IMR-90 (cell line): Measurements from ENCODE around the gene TBC1D23. TPM values are rescaled to one million over a fixed set of nuclear protein-coding genes. Genes with fewer than 3 reads are reported as not detected.
A peak's percentile ranks its signal among the peaks of the same experiment; 100 is the strongest.

ENCODE experiments used
- ATAC-seq: fragments of 200-7000 bp; cut with Tn5 transposase; 2 replicates; pipeline ENCODE4 v1.9.1; 2020; ENCODE audit warnings: low read depth, mild to moderate bottlenecking, moderate library complexity
- BruUV-seq: library from RNA; stranded (reverse); fragments of 400-500 nt; replicated peaks from 2 replicates; lab custom pipeline; 2021; lab: Mats Ljungman, UMichigan
- CTCF ChIA-PET: fragments of 300-600 bp; formaldehyde crosslinking; extraction: SDS; loops from one replicate; lab custom pipeline; 2021; ENCODE audit warnings: antibody characterized with exemption; lab: Yijun Ruan, JAX
- POLR2A ChIA-PET: fragments of 300-600 bp; sonication (Branson Sonifier 250); formaldehyde crosslinking; loops from one replicate; lab custom pipeline; 2022; ENCODE audit warnings: antibody characterized with exemption; ENCODE audit not compliant: unreplicated experiment; lab: Charles Lee
- DNase-seq: peaks from one replicate; pipeline ENCODE4 v3.0.0; 2013
- H2AFZ ChIP-seq: replicated peaks from 2 replicates; pipeline ENCODE3; 2013; ENCODE audit warnings: low read length, mild to moderate bottlenecking; ENCODE audit not compliant: poor library complexity
- H2AK5ac ChIP-seq: 2 replicates; pipeline ENCODE4 v1.6.1; 2013; ENCODE audit warnings: low read depth, low read length, inconsistent platforms
- H2AK9ac ChIP-seq: replicated peaks from 2 replicates; pipeline ENCODE3; 2013; ENCODE audit warnings: mild to moderate bottlenecking, low read depth, low read length, moderate library complexity; ENCODE audit not compliant: poor library complexity
- H2BK120ac ChIP-seq: 2 replicates; pipeline ENCODE4 v1.6.1; 2013; ENCODE audit warnings: low read depth, low read length, inconsistent platforms
- H2BK15ac ChIP-seq: 3 replicates; pipeline ENCODE4 v1.6.1; 2013; ENCODE audit warnings: low read depth, low read length, inconsistent platforms
- H2BK20ac ChIP-seq: 2 replicates; pipeline ENCODE4 v1.6.1; 2013; ENCODE audit warnings: low read depth, mild to moderate bottlenecking, inconsistent platforms, low read length, moderate library complexity
- H2BK5ac ChIP-seq: 2 replicates; pipeline ENCODE4 v1.6.1; 2013; ENCODE audit warnings: mild to moderate bottlenecking, low read depth, low read length, inconsistent platforms; ENCODE audit not compliant: poor library complexity, severe bottlenecking
- H3K14ac ChIP-seq: replicated peaks from 2 replicates; pipeline ENCODE4 v1.6.1; 2013; ENCODE audit warnings: low read depth, low read length, inconsistent platforms
- H3K18ac ChIP-seq: 2 replicates; pipeline ENCODE4 v1.6.1; 2013; ENCODE audit warnings: low read depth, low read length, control low read depth
- H3K23ac ChIP-seq: 2 replicates; pipeline ENCODE4 v1.6.1; 2013; ENCODE audit warnings: low read depth, low read length, inconsistent platforms
- H3K27ac ChIP-seq: 2 replicates; pipeline ENCODE4 v1.5.1; 2013; ENCODE audit warnings: mild to moderate bottlenecking, control low read depth, low read length; ENCODE audit not compliant: insufficient read depth
- H3K27me3 ChIP-seq: 2 replicates; pipeline ENCODE4 v1.6.1; 2013; ENCODE audit warnings: low read length; ENCODE audit not compliant: control insufficient read depth, insufficient read depth
- H3K36me3 ChIP-seq: 2 replicates; pipeline ENCODE4 v1.6.1; 2013; ENCODE audit warnings: low read length, mixed read lengths; ENCODE audit not compliant: control insufficient read depth, insufficient read depth
- H3K4ac ChIP-seq: 2 replicates; pipeline ENCODE4 v1.6.1; 2013; ENCODE audit warnings: low read depth, low read length, inconsistent platforms
- H3K4me1 ChIP-seq: 2 replicates; pipeline ENCODE4 v1.6.1; 2013; ENCODE audit warnings: low read length, mixed read lengths; ENCODE audit not compliant: control insufficient read depth, insufficient read depth
- H3K4me2 ChIP-seq: 2 replicates; pipeline ENCODE4 v1.6.1; 2013; ENCODE audit warnings: low read depth, mild to moderate bottlenecking, control low read depth, low read length, moderate library complexity
- H3K4me3 ChIP-seq: 2 replicates; pipeline ENCODE4 v1.5.1; 2013; ENCODE audit warnings: low read depth, mild to moderate bottlenecking, control low read depth, low read length, moderate library complexity; ENCODE audit not compliant: insufficient read depth
- H3K56ac ChIP-seq: 2 replicates; pipeline ENCODE4 v1.6.1; 2013; ENCODE audit warnings: low read length, inconsistent platforms; ENCODE audit not compliant: insufficient read depth; ENCODE audit errors: extremely low read depth
- H3K79me1 ChIP-seq, 2 experiments: 2 replicates each; pipeline ENCODE4 v1.6.1; 2013; ENCODE audit warnings: low read length in 2 of 2, inconsistent platforms in 1 of 2, low read depth in 1 of 2
- H3K9ac ChIP-seq: 2 replicates; pipeline ENCODE4 v1.6.1; 2013; ENCODE audit warnings: low read depth, low read length, control low read depth
- H3K9me1 ChIP-seq: 2 replicates; pipeline ENCODE4 v1.6.1; 2013; ENCODE audit warnings: low read length, inconsistent platforms; ENCODE audit not compliant: insufficient read depth
- H3K9me3 ChIP-seq: 2 replicates; pipeline ENCODE4 v1.6.1; 2013; ENCODE audit warnings: low read length; ENCODE audit not compliant: control insufficient read depth, insufficient read depth
- H4K20me1 ChIP-seq: 2 replicates; pipeline ENCODE4 v1.6.1; 2013; ENCODE audit warnings: low read length, inconsistent platforms; ENCODE audit not compliant: insufficient read depth
- H4K5ac ChIP-seq: 2 replicates; pipeline ENCODE4 v1.6.1; 2013; ENCODE audit warnings: mild to moderate bottlenecking, low read depth, low read length, control low read depth
- H4K8ac ChIP-seq, 2 experiments: 2 replicates each; pipeline ENCODE4 v1.6.1; 2013; ENCODE audit warnings: low read depth in 2 of 2, low read length in 2 of 2, control low read depth in 1 of 2, inconsistent platforms in 1 of 2
- H4K91ac ChIP-seq: 2 replicates; pipeline ENCODE4 v1.6.1; 2013; ENCODE audit warnings: low read depth, low read length, inconsistent platforms; ENCODE audit not compliant: insufficient read depth
- BHLHE40 ChIP-seq: fragments of 150-350 bp; IDR thresholded peaks from 2 replicates; pipeline ENCODE4 v1.6.1; 2016; ENCODE audit warnings: mild to moderate bottlenecking, low read depth, low read length
- CEBPB ChIP-seq: IDR thresholded peaks from 2 replicates; pipeline ENCODE4 v1.6.1; 2012; ENCODE audit warnings: low read depth, low read length, improper control_type of control experiment
- MAFK ChIP-seq: IDR thresholded peaks from 2 replicates; pipeline ENCODE4 v1.6.1; 2012; ENCODE audit warnings: low read depth, low read length, improper control_type of control experiment
- MAZ ChIP-seq: IDR thresholded peaks from 2 replicates; pipeline ENCODE4 v1.6.1; 2012; ENCODE audit warnings: low read depth, mild to moderate bottlenecking, low read length, improper control_type of control experiment, moderate library complexity, borderline replicate concordance
- MXI1 ChIP-seq: IDR thresholded peaks from 2 replicates; pipeline ENCODE4 v1.6.1; 2012; ENCODE audit warnings: low read depth, mild to moderate bottlenecking, low read length, moderate library complexity, borderline replicate concordance
- NFE2L2 ChIP-seq: fragments of 150-350 bp; IDR thresholded peaks from 2 replicates; pipeline ENCODE4 v1.6.1; 2016; ENCODE audit warnings: low read depth, mild to moderate bottlenecking, low read length
- POLR2A ChIP-seq: IDR thresholded peaks from 2 replicates; pipeline ENCODE4 v1.6.1; 2012; ENCODE audit warnings: mild to moderate bottlenecking, low read depth, low read length
- RAD21 ChIP-seq: IDR thresholded peaks from 2 replicates; pipeline ENCODE4 v1.6.1; 2012; ENCODE audit warnings: low read length, improper control_type of control experiment
- RCOR1 ChIP-seq: IDR thresholded peaks from 2 replicates; pipeline ENCODE4 v1.6.1; 2012; ENCODE audit warnings: mild to moderate bottlenecking, low read length, improper control_type of control experiment; ENCODE audit not compliant: insufficient replicate concordance
- RFX5 ChIP-seq: IDR thresholded peaks from 2 replicates; pipeline ENCODE4 v1.8.0; 2012; ENCODE audit warnings: low read depth, mild to moderate bottlenecking, low read length, moderate library complexity
- WGBS, 2 experiments: methylation state at CpG; one replicate each; pipeline versions ENCODE4 v1.1.5 to v1.1.7; 2013; ENCODE audit warnings: missing lambda C conversion rate in 2 of 2; ENCODE audit not compliant: insufficient read length in 1 of 2; ENCODE audit errors: extremely low coverage in 2 of 2; 5-methylcytosine and 5-hydroxymethylcytosine counted together
- dilution Hi-C: fragments of 300-500 bp; cut with HindIII; formaldehyde crosslinking; loops from one replicate; pipeline ENCODE4 v1.14.3; 2018; ENCODE audit warnings: low sequenced_read_pairs; ENCODE audit not compliant: unreplicated experiment
- in situ Hi-C: fragments of 300-500 bp; cut with MboI; formaldehyde crosslinking; loops from 3 replicates; pipeline ENCODE4 v1.14.3; 2019; ENCODE audit warnings: low sequenced_read_pairs, inconsistent platforms, mixed read lengths
- intact Hi-C: fragments of 100-400 bp; cut with micrococcal nuclease; formaldehyde crosslinking; loops from 2 replicates; pipeline ENCODE4 v1.10.0; 2022
- polyA plus RNA-seq, 3 experiments: library from polyadenylated mRNA; depleted of rRNA; stranded (reverse); fragments of >200 nt; gene quantifications; 2 replicates each; pipeline ENCODE4 v1.2.3, GENCODE V29; 2012; ENCODE audit warnings: low replicate concordance in 1 of 3
- total RNA-seq: library from RNA; depleted of rRNA; stranded (reverse); fragments of >200 nt; gene quantifications from 2 replicates; pipeline ENCODE4 v1.2.3, GENCODE V29; 2012
- TF ChIP-seq, protein P1 (sequence below): fragments of 150-350 bp; IDR thresholded peaks from 2 replicates; pipeline ENCODE4 v1.6.1; 2016; ENCODE audit warnings: low read depth, mild to moderate bottlenecking, low read length, moderate library complexity, borderline replicate concordance
- TF ChIP-seq, protein P2 (sequence below): fragments of 150-350 bp; IDR thresholded peaks from 2 replicates; pipeline ENCODE4 v1.6.1; 2017; ENCODE audit warnings: mild to moderate bottlenecking, antibody characterized with exemption, low read length, low read depth

The TBC1D23 gene
- total and polyA plus RNA-seq, 2 of the 4 experiments (the other 2 are of a cell fraction): 21.2 to 67.0 TPM

DNA sequence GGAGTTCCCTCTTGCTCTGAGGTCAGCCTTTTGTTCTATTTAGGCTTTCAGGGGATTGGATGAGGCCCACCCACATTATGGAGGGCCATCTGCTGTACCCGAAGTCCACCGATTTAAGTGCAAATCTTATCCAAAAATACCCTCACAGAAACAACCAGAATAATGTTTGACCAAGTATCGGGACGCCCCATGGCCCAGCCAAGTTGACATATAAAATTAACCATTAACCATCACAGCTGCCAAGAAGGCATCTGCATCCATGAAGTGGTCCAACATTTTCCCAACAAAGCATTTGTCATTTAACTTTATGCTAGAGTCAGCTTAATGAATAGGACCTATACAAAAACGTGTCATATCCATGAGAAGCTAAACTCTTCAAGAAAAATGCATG is 46.2 kb upstream of the TBC1D23 start:
- Histone ChIP-seq H2AFZ (no peak overlapping the region), H3K4me3 (no peak overlapping the region), H4K8ac (no peak overlapping the region), H3K36me3 (no peaks in the 10 kb centered on the region), H2BK120ac (no peak overlapping the region), H3K4me1 (peaks cover 14% of the 10 kb centered on the region), H2BK5ac (no peak overlapping the region), H3K27me3 (no peaks in the 10 kb centered on the region; the same call in 1 of the 2 replicates), H3K18ac (peak overlapping the region; percentile 13; the same call in 1 of the 2 replicates), H2BK15ac (peak overlapping the region; percentile 8; the same call in 1 of the 3 replicates), H3K4ac (no peak overlapping the region), H2AK9ac (no peak overlapping the region), H3K9ac (no peak overlapping the region), H3K23ac (no peak overlapping the region), H4K5ac (no peak overlapping the region), H4K91ac (no peak overlapping the region), H3K79me1 (no peaks in the 10 kb centered on the region), H3K56ac (no peak overlapping the region), H3K14ac (no peak overlapping the region), H3K4me2 (no peak overlapping the region), H3K9me1 (peaks cover 3% of the 10 kb centered on the region; the same call in 1 of the 2 replicates), H3K9me3 (peaks cover under 1% of the 10 kb centered on the region; the same call in 1 of the 2 replicates), H2AK5ac (no peak overlapping the region), H3K27ac (no peak overlapping the region), H2BK20ac (no peak overlapping the region), H4K20me1 (no peaks in the 10 kb centered on the region)
- POLR2A ChIA-PET: no interaction called here
- ATAC-seq: no peak
- WGBS, 2 experiments: 80% methylated on average over 1 of the region's 5 CpGs; no CpG with 5 or more reads in 1 of the 2 experiments
- in situ Hi-C loops (no loop called here), intact Hi-C loops (no loop called here), dilution Hi-C loops (no loop called here)
- DNase-seq: no peak
- BruUV-seq: no TSS peak
- CTCF ChIA-PET: interaction anchor here (0.6 kb wide), 1 partner anchor 171 kb away, joined by 3 read pairs; no protein-coding TSS in a partner anchor
- TF ChIP-seq MAZ (no peak), BHLHE40 (no peak), CEBPB (no peak), RFX5 (no peak), MAFK (no peak), POLR2A (no peak), RCOR1 (no peak), MXI1 (no peak), RAD21 (no peak), NFE2L2 (no peak)
- TF ChIP-seq, protein P1, sequence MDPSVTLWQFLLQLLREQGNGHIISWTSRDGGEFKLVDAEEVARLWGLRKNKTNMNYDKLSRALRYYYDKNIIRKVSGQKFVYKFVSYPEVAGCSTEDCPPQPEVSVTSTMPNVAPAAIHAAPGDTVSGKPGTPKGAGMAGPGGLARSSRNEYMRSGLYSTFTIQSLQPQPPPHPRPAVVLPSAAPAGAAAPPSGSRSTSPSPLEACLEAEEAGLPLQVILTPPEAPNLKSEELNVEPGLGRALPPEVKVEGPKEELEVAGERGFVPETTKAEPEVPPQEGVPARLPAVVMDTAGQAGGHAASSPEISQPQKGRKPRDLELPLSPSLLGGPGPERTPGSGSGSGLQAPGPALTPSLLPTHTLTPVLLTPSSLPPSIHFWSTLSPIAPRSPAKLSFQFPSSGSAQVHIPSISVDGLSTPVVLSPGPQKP: no peak
- TF ChIP-seq, protein P2, sequence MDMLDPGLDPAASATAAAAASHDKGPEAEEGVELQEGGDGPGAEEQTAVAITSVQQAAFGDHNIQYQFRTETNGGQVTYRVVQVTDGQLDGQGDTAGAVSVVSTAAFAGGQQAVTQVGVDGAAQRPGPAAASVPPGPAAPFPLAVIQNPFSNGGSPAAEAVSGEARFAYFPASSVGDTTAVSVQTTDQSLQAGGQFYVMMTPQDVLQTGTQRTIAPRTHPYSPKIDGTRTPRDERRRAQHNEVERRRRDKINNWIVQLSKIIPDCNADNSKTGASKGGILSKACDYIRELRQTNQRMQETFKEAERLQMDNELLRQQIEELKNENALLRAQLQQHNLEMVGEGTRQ: no peak
